SK-N-SH treated with all-trans-retinoic acid at 6 μM for 48 hours (cell line): ENCODE data around the gene FOXN4.

Experiments used
- ARNTL ChIP-seq: fragments of 450-650 bp; formaldehyde crosslinking; IDR thresholded peaks from 2 replicates; pipeline ENCODE4 v1.5.0; 2020; ENCODE audit warnings: low read depth, mild to moderate bottlenecking, moderate library complexity, borderline replicate concordance
- GLIS3 ChIP-seq: fragments of 250-450 bp; sonication (Bioruptor Pico); IDR thresholded peaks from 2 replicates; pipeline ENCODE4 v1.5.0; 2020; ENCODE audit warnings: mild to moderate bottlenecking, moderate library complexity
- PPARA ChIP-seq: fragments of 250-450 bp; sonication (Bioruptor Pico); IDR thresholded peaks from 2 replicates; pipeline ENCODE4 v1.5.0; 2020; ENCODE audit warnings: mild to moderate bottlenecking, borderline replicate concordance
- RARB ChIP-seq: fragments of 250-450 bp; sonication (Bioruptor Pico); IDR thresholded peaks from 2 replicates; pipeline ENCODE4 v1.8.0; 2021; ENCODE audit warnings: mild to moderate bottlenecking, moderate library complexity
- SNAI2 ChIP-seq: fragments of 250-450 bp; sonication (Bioruptor Pico); IDR thresholded peaks from 2 replicates; pipeline ENCODE4 v1.5.0; 2020; ENCODE audit warnings: mild to moderate bottlenecking, moderate library complexity
- TOX ChIP-seq: fragments of 250-450 bp; sonication (Bioruptor Pico); IDR thresholded peaks from 2 replicates; pipeline ENCODE4 v1.8.0; 2021; ENCODE audit warnings: mild to moderate bottlenecking, moderate library complexity, borderline replicate concordance
- ZC3H10 ChIP-seq: fragments of 250-450 bp; sonication (Bioruptor Pico); IDR thresholded peaks from 2 replicates; pipeline ENCODE4 v1.5.1; 2021; ENCODE audit warnings: mild to moderate bottlenecking, moderate library complexity
- ZFP3 ChIP-seq: fragments of 250-450 bp; sonication (Bioruptor Pico); IDR thresholded peaks from 2 replicates; pipeline ENCODE4 v1.5.0; 2020; ENCODE audit warnings: mild to moderate bottlenecking, moderate library complexity
- ZFP30 ChIP-seq: fragments of 450-650 bp; formaldehyde crosslinking; IDR thresholded peaks from 2 replicates; pipeline ENCODE4 v1.5.0; 2022; ENCODE audit warnings: mild to moderate bottlenecking, moderate library complexity
- ZNF70 ChIP-seq: fragments of 450-650 bp; formaldehyde crosslinking; IDR thresholded peaks from 2 replicates; pipeline ENCODE4 v1.5.0; 2020; ENCODE audit warnings: mild to moderate bottlenecking, moderate library complexity
- TF ChIP-seq, protein P1 (sequence below): fragments of 250-450 bp; sonication (Bioruptor Pico); IDR thresholded peaks from 2 replicates; pipeline ENCODE4 v1.8.0; 2020; ENCODE audit warnings: mild to moderate bottlenecking, moderate library complexity, borderline replicate concordance

DNA sequence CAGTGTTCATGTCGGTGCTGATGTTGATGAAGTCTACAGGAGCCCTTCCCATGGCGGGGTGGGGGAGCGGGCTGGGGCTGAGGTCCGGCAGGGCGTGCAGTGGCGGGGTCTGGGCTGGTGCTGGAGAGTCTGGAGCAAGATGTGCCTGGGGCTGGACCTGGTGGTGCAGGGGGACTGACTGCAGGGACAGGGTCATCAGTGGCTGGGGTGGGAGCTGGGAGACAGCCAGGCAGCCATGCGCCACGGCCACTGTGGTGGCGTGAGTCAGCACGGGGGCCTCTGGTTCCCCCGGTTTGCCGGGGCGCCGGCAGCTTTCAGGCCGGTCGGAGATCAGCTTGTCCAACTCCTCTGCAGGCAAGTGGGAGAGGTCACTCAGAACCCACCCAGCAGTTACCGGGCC is 27.6 kb downstream of the FOXN4 start:
- TF ChIP-seq, protein P1, sequence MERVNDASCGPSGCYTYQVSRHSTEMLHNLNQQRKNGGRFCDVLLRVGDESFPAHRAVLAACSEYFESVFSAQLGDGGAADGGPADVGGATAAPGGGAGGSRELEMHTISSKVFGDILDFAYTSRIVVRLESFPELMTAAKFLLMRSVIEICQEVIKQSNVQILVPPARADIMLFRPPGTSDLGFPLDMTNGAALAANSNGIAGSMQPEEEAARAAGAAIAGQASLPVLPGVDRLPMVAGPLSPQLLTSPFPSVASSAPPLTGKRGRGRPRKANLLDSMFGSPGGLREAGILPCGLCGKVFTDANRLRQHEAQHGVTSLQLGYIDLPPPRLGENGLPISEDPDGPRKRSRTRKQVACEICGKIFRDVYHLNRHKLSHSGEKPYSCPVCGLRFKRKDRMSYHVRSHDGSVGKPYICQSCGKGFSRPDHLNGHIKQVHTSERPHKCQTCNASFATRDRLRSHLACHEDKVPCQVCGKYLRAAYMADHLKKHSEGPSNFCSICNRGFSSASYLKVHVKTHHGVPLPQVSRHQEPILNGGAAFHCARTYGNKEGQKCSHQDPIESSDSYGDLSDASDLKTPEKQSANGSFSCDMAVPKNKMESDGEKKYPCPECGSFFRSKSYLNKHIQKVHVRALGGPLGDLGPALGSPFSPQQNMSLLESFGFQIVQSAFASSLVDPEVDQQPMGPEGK (CRISPR knock-in tag): no peak
- TF ChIP-seq ARNTL (CRISPR knock-in tag): no peak
- TF ChIP-seq SNAI2 (CRISPR knock-in tag): no peak
- TF ChIP-seq ZC3H10 (CRISPR knock-in tag): no peak
- TF ChIP-seq PPARA (CRISPR knock-in tag): no peak
- no peak for TF ChIP-seq ZFP3 (CRISPR knock-in tag)
- no peak for TF ChIP-seq ZFP30
- no peak for TF ChIP-seq RARB (CRISPR knock-in tag)
- no peak for TF ChIP-seq GLIS3
- no peak for TF ChIP-seq TOX
- no peak for TF ChIP-seq ZNF70 (CRISPR knock-in tag)
